Renal cortex interstitium (tissue), 11 donors: ENCODE data around the gene KLHL26. TPM values are rescaled to one million over a fixed set of nuclear protein-coding genes. Genes with fewer than 3 reads are reported as not detected.
"Not testable (repeated sequence)": the region's sequence is repeated elsewhere in the genome, so short reads cannot be mapped to it uniquely, and the experiment has no call there.

Experiments
- DNase-seq, 11 donors: peaks; one replicate each; pipeline ENCODE4 v3.0.0-alpha.2; 2013; ENCODE audit warnings: low read depth in 9 of 11, low spot score in 4 of 11; ENCODE audit errors: extremely low read depth in 1 of 11
- polyA plus RNA-seq, 3 donors: library from polyadenylated mRNA; unstranded; fragments of 120-200 nt; gene quantifications; one replicate each; pipeline ENCODE4 v1.2.1, GENCODE V29; 2013; ENCODE audit not compliant: insufficient read length in 3 of 3

KLHL26 gene
- polyA plus RNA-seq, 3 donors, result 4.7 to 11.4 (median 8.2) TPM

- DNase-seq, result no peak
Measured at GRCh38 chr19:18595475-18595874, 41.4 kb upstream of the KLHL26 start.

- DNase-seq, result no peak
Measured at GRCh38 chr19:18596752-18597157, 40.1 kb upstream of the KLHL26 start.

DNA sequence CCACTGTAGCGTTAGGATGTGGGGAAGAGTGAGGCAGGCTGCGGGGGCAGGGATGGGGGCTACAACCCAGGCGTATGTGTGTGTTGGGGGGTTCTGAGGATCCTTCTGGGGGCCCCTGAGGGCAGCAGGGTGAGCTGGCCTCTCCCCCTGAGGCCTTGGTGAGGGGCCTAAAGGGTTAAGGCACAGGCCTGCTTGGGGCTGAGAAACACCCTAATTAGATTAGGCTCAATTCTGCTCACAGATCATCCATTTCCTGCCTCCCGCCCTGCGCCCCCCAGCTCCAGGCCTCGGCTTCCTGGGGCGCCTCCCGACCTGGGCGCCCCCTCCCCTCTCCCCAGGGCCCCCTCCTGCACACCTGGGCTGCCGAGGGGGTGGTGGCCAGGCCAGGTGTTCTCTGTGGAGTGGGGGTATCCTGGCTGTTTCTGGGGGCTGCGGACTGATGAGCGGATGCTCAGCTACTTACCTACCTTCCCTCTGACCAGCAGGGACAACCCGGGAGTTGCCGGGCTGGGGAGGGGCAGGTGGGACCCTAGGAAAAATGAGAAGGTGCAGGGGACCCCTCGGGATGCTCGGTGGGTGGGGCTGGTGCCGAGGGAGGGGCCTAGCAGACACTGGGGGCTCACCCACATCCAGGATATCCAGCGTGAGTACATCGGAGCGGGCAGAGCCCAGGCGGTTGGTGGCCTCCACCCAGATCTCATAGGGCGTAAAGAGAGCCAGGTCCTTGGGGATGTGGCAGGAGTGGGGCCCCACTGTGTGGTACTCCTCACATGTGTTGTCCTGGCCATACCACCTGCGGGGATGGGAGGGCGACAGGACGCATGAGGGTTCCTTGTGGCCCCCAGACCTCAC lies 38.8 kb upstream of the KLHL26 start:
- DNase-seq, result no peak

DNA sequence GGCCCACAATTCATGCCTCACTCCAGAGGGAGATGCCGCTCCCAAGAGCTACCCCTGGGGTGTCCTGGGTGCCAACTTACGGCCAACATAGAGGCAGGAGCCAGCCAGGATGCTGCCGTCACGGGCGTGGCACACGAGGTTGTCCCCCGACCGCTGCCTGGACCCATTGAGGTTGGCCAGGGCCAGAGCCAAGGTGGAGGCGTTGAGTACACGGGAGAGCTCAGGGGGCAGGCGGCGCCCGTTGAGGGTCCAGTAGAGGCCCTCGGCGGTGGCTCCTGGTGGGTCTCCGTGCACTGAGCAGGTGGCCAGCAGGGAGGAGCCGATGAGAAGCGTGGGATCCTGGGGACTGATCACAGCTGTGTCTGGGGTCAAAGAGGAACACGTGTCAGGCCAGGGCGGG lies 37.3 kb upstream of the KLHL26 start:
- DNase-seq, result no peak

DNA sequence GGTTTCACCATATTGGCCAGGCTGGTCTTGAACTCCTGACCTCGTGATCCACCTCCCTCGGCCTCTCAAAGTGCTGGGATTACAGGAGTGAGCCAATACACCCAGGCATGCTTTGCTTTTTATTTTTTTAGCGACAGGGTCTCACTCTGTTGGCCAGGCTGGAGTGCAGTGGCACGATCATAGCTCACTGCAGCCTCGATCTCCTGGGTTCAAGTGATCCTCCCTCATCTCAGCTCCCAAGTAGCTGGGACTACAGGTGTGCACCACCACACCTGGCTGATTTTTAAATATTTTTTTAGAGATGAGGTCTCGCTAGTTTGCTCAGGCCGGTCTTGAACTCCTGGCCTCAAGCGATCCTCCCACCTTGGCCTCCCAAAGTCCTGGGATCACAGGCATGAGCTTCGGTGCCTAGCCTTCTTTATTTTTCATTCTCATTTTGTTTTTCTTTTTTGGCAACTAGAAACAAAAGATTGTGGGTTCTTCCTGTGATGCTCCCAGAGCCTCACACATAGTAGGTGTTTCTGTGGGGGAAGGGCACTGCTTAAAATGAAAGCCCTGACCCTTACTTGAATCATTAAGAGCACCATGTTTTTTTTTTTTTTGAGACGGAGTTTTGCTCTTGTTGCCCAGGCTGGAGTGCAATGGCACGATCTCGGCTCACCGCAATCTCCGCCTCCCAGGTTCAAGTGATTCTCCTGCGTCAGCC lies 36.0 kb upstream of the KLHL26 start:
- DNase-seq, result not testable (repeated sequence)

DNA sequence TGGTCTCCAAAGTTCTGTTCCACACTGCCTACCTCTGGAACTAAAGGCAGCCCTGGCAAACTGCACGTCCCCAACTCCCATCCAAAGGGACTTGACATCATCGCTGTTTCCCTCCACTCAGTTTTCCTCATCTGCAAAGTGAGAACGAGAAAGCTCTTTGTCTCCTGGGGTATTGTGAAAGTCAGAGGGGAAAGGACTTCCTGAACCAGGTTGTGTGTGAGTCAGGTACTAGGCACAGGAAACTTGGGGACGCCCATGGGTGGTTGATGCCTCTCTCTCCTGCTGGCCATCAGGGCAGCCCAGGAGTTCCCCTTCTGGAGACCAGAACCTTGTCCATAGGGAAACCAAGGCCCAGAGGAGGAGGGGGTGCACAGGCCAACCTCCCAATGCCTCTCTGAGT lies 35.0 kb upstream of the KLHL26 start:
- no peak for DNase-seq

DNA sequence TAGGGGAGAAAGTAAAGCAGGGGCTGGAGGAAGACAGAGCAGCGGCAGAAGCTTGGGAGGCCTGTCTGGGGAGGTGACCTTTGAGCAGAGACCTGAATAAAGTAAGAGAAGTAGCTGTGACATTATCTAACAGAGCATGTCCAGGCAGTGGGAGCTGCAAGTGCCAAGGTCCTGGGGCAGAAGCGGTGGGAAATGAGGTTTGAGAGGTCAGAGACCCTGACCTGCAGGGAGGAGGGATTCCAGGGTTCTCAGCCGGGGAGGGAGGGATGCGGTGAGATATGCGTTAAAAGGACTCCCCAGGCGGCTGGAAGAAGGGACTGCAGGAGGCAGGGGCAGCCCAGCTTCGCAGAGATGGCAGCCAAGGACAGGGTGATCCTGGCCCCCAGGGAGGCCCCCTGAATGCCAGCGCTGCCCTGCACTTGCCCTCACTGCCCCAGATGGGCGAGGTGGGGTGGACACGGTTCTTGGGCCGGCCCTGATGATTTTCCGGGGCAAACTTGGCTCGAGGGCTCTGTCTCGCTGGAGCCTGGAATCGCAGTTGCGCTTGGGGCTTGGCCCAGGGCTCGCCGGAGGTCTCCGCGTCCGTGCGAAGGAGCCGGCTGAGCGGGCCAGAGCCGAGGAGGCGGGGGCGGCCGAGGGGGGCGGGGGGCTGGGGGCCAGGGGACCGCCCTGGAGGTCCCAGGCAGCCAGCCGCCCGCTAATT lies 33.4 kb upstream of the KLHL26 start:
- DNase-seq, result no peak

- DNase-seq, result no peak
Measured at GRCh38 chr19:18603958-18604819, 32.6 kb upstream of the KLHL26 start.

GRCh38 chr19:18604820-18605159 lies 32.0 kb upstream of the KLHL26 start:
- DNase-seq, result no peak

- no peak for DNase-seq
Measured at GRCh38 chr19:18605196-18605545, 31.7 kb upstream of the KLHL26 start.

DNA sequence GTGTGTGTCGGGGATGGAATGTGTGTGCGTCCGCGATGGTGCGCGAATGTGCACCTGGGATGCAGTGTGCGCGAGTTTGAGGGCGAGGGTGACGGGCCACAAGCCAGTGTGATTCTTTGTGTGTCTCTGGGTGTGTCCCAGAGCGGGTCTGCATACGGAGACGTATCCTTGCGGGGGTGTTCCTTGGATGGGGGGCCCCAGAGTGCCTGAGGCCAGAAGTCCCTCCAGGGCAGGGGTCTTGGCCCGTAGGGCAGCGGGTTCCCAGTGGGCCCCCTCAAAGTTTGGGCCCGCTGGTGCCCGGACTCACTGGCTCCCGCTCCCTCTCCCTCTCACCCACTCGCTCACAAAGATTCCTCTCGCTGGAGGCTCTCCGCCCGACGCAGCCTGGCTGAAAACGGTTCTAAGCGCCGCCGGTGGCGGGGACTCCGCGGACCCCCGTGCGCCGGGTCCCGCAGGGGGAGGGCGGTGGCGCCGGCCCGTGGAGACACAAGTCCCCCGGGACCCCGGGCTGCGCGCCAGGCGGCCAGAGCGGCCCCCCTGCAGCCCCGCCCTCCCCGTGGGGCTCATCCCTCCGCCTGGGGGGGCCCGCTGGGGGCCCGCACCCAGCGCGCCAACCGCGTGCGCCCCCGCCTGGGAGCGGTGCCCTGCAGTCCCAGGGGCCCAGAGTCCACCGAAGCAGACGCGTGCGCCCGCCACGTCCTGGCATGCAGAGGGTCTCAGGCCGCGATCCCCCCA lies 31.1 kb upstream of the KLHL26 start:
- DNase-seq, result no peak

GRCh38 chr19:18606281-18607225 lies 30.3 kb upstream of the KLHL26 start, which contains the start of gene CRLF1:
Gene CRLF1 (minus strand): TSS chr19:18606799. CDS start chr19:18606656, 143 bp downstream.
- DNase-seq, result no peak

DNA sequence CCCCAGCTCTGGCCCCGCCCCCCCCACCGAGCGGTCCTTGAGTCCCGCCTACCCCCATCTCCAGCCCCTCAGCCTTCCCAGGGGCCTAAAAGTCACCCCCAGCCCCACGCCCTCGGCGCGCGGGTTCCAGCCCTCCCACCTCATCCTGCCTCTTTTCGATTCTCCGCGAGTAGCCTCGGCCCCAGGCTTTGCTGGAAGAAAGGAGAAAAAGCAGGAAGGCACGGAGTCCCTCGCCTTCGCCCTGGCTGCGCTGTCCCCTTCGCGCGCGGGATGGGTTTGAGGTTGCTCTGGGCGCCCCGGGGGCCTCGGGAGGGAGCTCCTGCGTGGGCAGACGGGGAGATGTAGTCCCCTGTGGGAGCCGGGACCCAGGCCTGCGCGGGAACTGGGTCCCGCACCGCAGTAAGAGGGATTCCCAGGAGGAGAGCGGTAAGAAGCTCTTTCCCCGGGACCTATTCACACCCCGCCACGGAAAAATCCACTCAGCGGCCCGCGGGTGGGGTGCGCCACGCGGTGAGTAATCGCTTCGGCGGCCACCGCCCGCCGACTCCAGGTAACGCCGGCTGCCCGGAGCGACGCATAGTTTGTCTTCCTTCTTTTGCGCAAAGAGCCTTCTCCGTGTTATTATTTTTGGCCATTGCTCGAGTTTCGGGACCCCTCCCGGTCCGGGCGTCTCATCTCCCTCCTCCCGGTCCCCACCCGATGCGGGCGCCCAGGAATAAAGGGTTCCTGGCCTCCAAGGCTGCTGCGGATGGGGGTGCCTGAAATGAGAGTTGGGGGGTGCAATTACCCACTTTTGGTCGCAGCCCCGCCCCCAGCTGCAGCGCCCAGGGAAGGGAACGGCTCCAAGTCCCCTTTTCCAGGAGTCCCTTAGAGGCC lies 29.4 kb upstream of the KLHL26 start:
- DNase-seq, result no peak

DNA sequence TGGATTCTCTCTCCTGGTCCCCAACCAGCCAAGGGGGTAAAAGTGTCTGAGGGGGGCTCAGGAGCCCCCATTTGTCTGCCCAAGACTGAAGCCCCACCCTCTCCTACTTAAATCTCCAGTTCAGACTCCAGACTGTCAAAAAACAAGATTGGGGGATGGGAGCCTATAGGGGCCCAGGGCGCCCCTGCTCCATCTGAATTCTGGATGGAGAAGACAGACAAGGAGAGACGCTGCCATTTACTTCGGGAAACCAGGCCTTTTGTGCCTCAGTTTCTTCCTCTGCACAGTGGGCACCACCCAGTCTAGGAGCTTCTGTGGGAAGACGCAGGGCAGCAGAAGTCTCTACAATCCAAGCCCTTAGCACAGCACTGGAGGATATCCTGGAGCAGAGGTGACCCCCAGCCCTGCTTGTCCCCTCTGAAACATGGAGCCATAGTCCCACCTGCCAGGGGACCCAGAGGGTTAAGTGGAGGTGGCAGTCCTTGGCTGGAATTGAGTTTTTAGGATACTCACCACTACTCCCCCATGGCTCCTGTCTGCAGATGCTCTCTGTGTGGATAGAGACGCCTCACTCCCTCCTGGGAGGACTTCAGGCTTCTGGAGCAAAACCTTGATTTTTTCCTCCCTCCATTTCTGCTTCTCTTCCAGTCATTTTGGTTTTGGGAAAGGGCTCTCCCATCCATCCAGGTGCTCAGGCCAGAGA lies 28.6 kb upstream of the KLHL26 start:
- DNase-seq, result no peak

DNA sequence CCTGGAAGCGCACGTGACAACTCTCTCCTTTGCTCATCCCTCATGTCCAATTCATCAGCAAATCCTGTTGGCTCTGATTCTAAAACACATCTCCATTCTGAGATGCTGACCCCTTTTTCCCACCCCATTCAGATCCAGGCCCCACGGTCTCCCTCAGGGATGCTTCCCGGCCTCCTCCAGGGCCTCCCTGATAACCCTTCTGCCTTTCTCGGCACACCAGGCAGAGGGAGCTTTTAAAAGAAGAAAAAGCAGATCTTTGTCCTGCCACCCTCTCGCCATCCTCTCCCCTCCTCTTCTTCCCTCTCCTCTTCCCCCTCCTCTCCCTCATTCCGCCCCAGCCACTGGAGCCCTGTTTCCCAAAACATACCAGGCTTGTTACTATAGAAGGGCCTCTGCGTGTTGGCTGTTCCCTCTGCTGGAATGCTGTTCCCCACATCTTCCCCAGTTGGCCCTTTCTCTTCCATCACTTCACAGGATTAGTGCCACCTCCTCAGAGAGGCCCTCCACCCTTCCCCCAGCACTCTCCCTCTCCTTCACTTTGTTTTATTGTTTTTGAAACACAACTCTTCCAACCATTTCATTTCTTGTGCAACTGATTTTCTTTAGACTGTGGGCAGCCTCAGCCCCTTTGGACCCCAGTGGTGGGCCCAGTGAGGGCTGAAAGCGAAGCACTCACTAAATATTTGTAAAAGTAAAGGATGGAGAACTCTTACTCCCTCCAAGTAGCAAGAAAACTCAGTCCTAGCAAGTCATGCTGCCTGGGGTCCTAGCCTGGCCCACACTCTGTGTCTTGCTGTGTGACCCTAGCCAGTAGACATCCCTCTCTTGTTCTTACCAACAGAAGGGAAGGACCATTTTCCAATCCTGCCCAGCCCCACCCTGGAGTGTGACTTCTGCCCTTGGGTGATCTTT lies 27.8 kb upstream of the KLHL26 start:
- no peak for DNase-seq
